HuH-7.5 (cell line): ENCODE measurements around the gene PRICKLE4.
"Not testable (repeated sequence)": the region's sequence is repeated elsewhere in the genome, so short reads cannot be mapped to it uniquely, and the experiment has no call there.

Source experiments
- DNase-seq: peaks from one replicate; pipeline ENCODE4 v3.0.0; 2011; ENCODE audit warnings: low spot score

The PRICKLE4 gene

DNA sequence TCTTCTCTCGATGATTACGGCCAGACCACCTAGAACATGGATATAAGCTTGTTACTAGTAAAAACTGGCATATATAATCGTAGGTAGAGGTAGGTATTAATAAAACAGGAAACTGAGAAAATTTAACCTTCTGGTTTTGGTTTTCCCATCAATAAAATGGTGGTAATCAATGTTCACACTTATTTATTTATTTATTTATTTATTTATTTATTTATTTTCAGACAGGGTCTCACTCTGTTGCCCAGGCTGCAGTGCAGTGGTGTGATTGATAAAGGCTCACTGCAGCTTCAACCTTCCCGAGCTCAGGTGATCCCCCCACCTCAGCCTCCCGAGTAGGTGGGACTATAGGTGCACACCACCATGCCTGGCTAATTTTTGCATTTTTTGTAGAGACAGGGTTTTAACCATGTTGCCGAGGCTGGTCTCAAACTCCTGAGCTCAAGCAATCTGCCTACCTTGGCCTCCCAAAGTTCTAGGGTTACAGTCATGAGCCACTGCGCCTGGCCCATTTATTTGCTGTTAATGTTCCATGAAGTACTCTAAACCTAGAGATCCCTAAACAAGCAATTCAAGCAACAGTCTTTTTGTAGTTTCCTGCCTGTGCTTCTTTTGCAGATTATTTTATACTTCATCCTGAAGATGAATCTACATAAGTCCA lies 18.4 kb downstream of the PRICKLE4 start:
- no peak for DNase-seq

DNA sequence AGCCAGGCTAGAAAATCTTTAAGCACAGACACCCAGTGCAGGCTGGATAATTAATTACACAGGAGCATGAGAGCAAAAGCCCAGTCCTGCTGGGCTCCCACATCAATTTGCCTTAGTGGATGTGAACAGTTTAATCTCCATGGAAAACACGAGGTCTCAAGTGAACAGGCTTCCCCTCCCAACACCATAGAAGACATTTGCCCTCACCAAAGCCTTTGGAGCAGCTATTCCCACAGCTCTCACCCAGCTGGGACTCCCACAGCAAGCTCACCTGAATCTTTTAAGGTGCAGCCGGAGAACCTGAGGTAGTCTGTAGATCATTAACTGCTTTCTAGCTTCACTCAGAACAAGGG lies 19.0 kb downstream of the PRICKLE4 start:
- DNase-seq = no peak

DNA sequence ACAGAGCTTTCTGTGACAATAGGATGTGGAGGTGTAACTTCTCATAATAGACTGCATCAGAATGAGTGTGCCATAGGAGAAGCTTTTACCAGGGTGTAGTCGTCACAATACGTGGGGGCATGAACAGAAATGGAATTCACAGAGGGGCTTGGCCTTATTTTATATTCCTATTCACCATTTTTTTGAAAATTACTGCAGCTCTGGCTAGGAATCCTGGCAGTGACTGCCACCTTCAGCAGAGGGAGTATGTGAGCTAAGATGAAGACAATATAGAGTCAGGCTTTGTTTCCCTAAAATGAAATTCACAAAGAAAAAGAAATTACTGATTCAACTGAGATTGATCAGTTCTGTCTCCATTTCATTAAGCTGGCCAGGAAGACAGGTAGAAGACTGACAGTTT lies 20.8 kb downstream of the PRICKLE4 start:
- no peak for DNase-seq

DNA sequence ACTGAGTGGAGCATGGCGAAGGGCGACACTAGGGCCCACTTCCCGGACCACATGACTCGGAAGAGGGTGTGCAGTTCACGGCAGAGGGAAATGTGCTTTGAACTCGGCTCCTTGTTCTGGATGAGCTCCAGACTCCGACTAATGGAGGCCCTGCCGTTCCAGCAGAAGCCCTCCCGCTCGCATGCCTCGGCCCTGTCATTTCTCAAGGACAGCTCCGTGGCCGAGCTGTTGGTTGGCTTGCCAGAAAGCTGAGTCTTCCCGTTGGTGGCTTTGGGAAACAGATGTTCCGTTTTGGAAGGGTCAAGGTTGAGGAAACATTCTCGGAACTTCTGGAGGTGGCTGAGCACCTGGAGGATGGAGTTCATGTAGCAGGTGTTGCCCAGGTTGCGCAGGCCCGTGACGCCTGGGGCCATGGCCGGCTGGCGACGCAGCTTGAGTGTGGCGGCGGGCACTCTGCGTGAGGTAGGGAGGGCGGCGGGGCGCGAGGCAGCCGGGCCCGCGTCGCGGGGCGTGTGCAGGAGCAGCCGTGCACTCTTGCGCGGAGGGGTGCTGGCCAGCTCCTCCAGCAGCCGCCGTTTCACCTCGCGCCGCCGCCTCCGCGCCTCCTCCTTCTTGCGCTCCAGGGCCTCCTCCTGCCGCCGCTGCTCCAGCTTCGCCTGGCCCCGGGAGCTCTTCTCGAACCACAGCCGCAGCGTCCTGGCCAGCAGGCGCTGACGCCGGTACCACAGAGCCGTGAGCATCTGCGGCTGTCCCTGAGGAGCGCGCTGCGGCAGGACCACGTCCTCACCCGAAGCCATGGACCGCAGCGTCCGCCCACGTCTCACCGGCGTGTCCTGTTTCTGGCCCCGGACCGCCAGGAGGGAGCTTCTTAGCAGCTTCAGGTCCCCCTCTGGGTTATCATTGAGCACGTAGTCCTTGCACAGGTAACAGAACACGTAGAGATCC lies 25.5 kb downstream of the PRICKLE4 start:
- DNase-seq = no peak

DNA sequence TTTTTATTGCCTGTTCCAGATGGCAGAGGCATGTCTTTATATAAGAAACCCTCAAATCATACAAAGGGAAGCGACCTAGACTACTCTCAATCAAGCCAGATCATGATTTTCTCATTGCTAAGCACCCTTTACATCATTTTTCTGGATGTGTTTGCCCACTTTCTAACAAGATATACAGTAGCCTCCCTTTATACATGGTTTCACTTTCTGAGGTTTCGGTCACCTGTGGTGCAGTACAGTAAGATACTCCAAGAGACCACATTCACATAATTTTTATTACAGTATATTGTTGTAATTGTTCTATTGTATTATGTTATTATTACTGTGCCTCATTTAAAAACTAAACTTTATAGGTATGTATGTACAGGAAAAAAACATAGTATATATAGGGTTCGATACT lies 30.5 kb downstream of the PRICKLE4 start:
- no peak for DNase-seq

DNA sequence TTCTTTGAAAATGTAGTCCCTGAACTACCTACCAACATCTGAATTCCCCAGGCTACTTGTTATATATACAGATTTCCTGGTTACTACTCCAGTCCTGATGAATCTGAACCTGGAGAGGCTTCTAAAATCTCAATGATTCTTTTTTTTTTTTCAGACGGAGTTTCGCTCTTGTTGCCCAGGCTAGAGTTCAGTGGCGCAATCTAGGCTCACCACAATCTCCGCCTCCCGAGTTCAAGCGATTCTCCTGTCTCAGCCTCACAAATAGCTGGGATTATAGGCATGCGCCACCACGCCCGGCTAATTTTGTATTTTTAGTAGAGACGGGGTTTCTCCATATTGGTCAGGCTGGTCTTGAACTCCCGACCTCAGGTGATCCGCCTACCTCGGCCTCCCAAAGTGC lies 31.4 kb downstream of the PRICKLE4 start:
- not testable (repeated sequence) for DNase-seq

DNA sequence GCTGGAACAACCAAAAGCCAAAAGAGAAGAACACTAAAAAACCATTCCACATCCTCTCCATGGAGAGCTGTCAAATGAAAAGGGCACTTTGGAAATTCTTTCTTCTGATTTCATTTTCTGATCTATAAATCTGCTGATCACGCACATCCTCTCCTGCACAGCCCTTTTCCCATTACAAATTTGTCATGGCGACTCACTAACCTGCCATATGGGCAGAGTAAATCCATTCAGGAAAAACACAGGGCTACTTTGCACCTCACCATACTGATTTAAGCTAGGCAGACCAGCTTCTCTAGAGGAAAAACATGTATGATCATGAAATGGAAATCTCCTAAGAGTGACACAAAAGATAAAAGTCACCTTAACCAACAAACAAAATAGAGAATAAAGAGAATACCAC lies 32.9 kb downstream of the PRICKLE4 start:
- DNase-seq = no peak

DNA sequence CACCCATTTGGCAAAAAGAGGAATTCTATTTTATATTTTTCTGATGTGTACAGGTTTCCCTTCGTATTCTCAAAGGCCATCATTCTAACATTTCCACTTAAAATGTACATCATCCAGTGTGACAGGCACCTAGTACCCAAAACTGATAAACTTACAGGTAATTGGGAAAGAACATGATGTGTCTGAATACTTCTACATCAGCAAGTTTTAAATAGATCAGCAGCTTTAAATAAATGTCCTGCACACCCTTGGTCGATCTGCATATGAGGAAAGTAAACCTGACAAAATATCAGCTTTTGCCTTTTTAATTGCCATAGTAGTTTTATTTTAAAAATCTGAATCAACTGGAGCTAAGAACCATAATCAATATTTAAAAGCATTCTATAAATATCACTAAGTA lies 33.4 kb downstream of the PRICKLE4 start:
- DNase-seq = no peak

DNA sequence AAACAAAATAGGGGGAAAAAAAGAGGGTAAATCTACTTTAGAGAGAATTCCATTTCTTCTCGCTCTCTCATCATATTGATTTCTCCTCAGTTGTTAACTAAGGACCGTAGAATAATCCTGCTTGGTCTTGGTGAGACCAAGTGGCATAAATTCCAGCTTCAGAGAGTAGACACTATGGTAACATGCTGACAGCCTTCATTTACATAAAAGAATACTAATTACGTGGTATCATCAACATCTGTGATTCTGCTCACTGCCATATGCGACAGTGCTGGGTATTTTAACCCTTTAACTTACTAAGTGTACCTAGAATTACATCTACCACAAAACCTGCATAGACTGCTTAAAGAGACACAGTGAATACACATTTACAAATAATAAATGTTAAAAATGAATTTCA lies 34.0 kb downstream of the PRICKLE4 start:
- no peak for DNase-seq

DNA sequence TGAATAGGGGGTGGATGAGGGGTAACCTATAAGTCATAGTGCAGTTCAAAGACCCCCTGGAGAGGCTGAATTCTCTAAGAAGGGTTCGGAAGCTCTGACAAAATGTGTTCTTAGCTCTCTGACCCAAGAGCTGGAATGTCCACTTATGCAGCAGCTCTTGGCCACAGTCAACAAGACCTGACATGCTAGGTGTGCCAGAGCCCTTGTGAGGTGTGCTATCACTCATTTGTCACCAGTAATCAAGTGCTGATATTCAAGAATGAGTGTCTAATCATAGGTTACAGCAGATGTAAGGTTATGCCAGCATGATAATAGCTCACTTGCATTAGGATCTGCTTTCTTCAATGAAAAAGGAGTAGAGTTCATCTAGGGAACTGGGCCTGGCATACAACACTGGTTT lies 35.0 kb downstream of the PRICKLE4 start:
- no peak for DNase-seq

DNA sequence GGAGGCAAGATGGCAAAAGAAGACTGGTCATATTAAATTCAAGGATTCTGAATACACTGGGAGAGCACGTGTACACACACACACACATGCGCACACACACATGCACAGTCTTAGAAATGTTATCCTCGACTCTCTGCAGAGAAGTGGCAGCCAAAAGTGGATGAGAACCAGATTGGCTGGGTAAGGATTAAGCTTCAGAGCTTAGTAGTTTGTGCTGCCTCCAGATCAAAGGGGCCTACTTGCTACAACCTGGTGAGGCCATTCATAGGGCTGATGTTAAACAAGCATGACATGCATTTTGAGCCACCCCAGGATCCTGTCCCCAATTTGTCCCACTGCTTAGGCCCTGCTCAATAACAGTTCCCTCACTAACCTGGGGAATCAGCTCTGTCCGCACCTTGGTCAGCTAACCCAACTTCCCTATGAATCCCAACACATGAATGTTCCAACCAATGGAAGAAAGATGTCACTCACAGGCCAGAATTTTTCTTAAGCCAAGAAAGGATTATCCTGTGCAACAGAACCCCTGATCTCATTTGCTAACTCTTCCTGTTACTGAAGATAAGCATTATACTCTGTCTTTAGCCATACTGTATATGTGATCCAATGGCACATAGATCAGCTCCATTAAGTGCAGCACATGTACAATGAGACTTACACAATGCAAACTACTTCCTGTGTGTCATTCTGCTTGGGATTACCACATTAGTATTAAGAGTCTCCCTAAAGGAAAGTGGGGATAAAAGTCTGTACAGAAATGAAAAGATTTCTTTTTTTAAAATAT lies 37.9 kb downstream of the PRICKLE4 start:
- DNase-seq = no peak

DNA sequence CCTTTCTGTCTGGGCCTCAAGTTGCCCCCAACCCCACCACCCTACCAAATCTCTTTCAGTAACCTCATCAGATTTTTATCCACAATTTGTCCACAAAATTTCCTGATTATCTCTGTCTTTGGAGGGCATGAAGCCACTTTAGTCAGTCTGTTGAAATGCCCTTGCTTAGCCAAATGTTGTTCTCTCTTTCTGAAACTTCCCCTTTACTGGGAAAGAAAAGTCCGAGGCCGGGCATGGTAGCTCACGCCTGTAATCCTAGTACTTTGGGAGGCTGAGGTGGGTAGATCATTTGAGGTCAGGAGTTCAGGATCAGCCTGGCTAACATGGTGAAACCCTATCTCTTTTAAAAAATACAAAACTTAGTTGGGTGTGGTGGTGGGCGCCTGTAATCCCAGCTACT lies 40.7 kb downstream of the PRICKLE4 start:
- no peak for DNase-seq

DNA sequence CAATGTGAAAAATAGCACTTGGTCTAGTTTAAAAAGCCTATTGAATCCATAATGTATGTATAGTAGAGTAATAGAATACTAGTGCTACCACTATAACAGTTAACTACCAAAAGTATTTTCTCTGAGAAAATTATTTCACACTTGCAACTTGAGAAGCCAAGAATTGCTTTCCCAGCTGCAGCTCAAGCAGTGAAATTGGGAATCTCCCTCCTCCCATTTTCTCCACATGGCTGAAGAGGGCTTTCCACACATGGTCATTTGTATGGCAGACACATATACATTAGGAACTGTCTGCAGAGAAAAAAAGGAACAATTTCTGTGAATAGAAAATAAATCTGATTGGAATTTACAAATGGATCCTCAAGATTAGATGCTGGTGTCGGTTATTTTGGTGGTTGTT lies 41.4 kb downstream of the PRICKLE4 start:
- no peak for DNase-seq

DNA sequence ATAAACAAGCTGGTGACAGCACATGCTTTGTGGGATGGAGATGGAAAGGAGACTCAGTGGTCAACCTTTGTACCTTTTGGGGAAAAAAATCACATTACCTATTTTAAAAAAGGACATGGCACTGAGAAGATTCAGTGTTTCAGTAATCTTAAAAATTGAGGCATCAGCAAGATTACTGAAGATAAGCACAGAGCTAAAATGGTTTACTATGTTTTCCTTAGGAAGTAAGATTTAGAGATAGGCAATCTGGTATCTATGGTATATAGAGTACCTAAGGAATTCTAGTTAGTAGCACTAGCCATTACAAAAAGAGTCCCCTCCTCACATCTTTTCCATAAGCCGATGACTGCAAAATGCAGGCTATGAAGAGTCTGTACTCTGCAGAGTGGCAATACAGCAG lies 42.6 kb downstream of the PRICKLE4 start:
- no peak for DNase-seq

DNA sequence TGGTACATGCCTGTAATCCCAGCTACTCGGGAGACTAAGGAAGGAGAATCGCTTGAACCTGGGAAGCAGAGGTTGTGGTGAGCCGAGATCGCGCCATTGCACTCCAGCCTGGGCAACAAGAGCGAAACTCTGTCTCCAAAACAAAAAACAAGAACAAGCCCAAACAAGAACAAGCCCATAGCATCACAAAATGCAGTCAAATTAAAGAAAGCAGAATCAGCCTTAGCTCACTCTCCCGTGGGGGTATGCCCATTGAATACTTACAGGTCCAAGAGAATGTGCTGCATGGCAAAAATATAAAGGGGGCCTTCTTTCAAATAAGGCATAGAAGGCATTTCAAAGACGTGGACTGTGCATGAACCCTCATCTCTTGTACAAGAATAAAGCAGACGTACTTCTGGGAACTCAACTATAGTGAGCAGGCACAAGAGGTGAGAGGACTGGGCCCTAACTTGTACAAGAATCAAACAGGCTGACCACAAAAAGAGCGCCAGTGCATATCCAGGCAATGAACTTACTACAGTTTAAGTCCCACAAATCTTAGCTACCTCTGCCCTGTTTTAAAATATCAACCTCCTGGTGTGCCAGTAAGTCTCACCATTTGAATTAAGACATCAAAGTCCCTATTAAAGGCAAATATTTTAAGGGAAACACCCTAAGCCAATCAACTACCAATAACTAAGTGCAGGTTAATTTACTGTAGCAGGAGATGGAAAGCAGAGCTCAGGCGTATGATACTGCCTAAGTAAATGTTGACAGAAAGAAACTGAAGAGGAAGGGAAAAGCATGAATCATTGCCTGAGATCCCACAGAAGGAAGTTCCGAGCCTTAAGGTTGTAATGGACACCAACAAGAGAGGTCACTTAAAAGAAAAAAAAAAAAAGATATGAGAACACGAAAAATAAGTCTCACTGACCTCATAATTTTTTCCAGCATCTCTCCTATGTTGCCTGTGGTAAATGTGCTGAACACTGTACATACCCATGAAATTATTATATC lies 44.3 kb downstream of the PRICKLE4 start:
- DNase-seq = no peak

DNA sequence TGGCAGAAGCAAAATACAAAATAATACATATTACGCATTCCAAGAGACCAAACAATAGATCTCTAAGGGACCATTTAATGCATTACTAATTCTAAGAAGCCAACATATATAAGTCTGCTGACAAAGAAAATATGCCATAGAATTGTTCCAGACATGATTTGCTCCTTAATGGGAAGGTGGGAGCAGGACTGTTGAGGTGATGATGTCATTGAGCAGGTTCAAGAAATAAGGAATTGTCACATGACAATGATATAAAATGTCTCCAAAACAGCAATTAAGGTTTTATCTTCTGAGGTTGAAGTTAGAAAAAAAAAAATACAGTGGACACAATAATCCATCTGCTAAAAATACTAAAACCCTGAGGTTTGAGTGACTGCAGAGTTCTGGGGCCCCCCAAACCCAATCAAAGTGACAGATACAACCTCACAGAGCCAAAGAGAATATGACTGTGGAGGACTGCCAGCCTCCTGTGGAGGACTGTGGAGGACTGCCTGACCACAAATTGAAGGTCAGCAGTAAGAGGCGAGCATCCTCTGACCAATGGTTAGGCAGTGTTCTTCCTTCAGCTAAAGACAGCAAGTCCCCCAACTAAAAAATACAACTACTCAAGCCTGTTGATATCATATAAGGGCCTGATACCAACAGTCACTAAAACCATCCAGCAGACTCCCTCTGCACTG lies 45.9 kb downstream of the PRICKLE4 start:
- no peak for DNase-seq

DNA sequence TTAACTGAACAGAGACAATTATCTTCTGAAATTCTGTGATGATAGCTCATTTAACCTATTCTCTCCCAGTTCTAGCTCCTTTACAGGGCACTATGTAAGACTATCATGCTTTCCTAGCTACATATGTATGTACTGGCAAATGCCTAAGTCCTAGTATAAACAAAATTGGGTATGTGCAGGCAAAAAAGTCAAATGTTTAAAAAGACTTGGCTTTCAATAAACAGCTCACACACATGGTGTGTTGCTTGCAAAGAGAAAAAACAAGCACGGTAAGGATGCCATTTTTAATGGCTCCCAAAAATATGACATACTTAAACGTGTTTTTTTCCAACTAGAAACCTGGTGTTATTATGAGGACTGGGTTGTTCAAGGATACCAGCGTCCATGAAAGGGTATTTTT lies 51.7 kb downstream of the PRICKLE4 start:
- DNase-seq = no peak

DNA sequence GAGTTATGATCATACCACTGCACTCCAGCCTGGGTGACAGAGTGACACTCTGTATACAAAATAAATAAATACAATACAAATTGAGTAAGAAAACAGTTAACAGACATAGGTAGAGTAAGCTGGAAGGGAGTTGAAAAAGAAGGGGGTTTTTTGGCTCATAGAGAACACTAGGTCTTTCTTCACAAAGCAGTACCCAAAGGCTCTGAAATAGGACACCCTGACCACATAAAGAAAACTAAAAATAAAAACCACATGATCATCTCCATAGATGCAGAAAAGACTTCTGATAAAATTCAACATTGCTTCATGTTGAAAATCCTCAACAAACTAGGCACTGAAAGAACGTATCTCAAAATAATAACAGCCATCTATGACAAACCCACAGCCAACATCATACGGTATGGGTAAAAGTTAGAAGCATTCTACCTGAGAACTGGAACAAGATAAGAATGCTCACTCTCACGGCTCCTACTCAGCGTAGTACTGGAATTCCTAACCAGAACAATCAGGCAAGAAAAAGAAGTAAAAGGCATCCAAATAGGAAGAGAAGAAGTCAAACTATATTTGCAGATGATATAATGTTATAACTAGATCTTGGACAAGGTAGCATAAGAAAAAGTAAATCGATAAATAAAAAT lies 55.6 kb downstream of the PRICKLE4 start:
- DNase-seq = no peak

DNA sequence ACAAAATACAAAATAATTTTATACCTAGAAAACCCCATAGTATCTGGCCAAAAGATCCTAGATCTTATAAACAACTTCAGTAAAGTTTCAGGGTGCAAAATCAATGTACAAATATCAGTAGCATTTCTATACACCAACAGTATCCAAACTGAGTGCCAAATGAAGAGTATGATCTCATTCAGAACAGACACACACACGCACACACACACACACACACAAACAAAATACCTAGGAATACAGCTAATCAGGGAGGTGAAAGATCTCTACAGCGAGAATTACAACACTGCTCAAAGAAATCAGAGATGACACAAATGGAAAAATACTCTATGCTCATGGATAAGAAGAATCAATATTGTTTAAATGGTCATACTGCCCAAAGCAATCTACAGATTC lies 56.1 kb downstream of the PRICKLE4 start:
- no peak for DNase-seq
